Thoracic aorta (tissue), 2 donors: ENCODE measurements around the gene OSGIN1. TPM values are rescaled to one million over a fixed set of nuclear protein-coding genes. Genes with fewer than 3 reads are reported as not detected.

ENCODE experiments used
- ATAC-seq: fragments of 150-250 bp; one replicate; pipeline ENCODE4 v1.8.0; 2017; ENCODE audit warnings: low read depth; ENCODE audit not compliant: insufficient number of reproducible peaks, low FRiP score
- DNase-seq: peaks from one replicate; pipeline ENCODE4 v3.0.0-alpha.2; 2020; ENCODE audit warnings: low spot score
- H3K27ac ChIP-seq, 2 donors: fragments of 200-600 bp; sonication (generic); 1 replicate in 1 of 2; 2 replicates in 1 of 2; pipeline ENCODE4 v1.5.1; 2016; ENCODE audit warnings: mild to moderate bottlenecking in 2 of 2, moderate library complexity in 2 of 2
- H3K27me3 ChIP-seq: fragments of 200-600 bp; sonication (generic); replicated peaks from 2 replicates; pipeline ENCODE4 v1.6.0; 2016; ENCODE audit warnings: mild to moderate bottlenecking; ENCODE audit not compliant: insufficient read depth
- H3K36me3 ChIP-seq: fragments of 200-600 bp; sonication (generic); one replicate; pipeline ENCODE4 v1.5.1; 2016
- H3K4me1 ChIP-seq, 2 donors: fragments of 200-600 bp; sonication (generic); 1 replicate in 1 of 2; 2 replicates in 1 of 2; pipeline versions ENCODE4 v1.5.1 to v1.6.0; 2016; ENCODE audit warnings: low read depth in 2 of 2, mild to moderate bottlenecking in 1 of 2; ENCODE audit not compliant: control insufficient read depth in 1 of 2
- H3K4me3 ChIP-seq: fragments of 200-600 bp; sonication (generic); 2 replicates; pipeline ENCODE4 v1.5.1; 2016; ENCODE audit warnings: mild to moderate bottlenecking
- H3K9me3 ChIP-seq: fragments of 200-600 bp; sonication (generic); 2 replicates; pipeline ENCODE4 v1.5.1; 2016
- CTCF ChIP-seq: fragments of 200-600 bp; sonication (generic); IDR thresholded peaks from one replicate; pipeline ENCODE4 v1.5.1; 2019; ENCODE audit warnings: antibody characterized with exemption
- total RNA-seq, 2 donors: library from RNA; depleted of rRNA; stranded (reverse); fragments of >200 nt; gene quantifications; one replicate each; pipeline versions ENCODE4 v1.1.0 to v1.2.3, GENCODE V29; 2016

OSGIN1 gene
- total RNA-seq, 2 donors from 2014 or later: 3.7 to 16.2 TPM

GRCh38 chr16:83935005-83935857 lies 17.8 kb upstream of the OSGIN1 start:
- no peaks in the 10 kb centered on the region for H3K36me3 ChIP-seq
- H3K4me3 ChIP-seq: no peak overlapping the region
- H3K27me3 ChIP-seq: no peaks in the 10 kb centered on the region
- no peak for TF ChIP-seq CTCF
- DNase-seq (no peak), ATAC-seq (no peak)
- H3K4me1 ChIP-seq: no peaks in the 10 kb centered on the region
- H3K27ac ChIP-seq: no peak overlapping the region
- no peaks in the 10 kb centered on the region for H3K9me3 ChIP-seq

GRCh38 chr16:83935858-83936255 lies 17.2 kb upstream of the OSGIN1 start:
- no peaks in the 10 kb centered on the region for H3K4me1 ChIP-seq
- no peak overlapping the region for H3K4me3 ChIP-seq
- DNase-seq (no peak), ATAC-seq (no peak)
- no peaks in the 10 kb centered on the region for H3K9me3 ChIP-seq
- TF ChIP-seq CTCF: no peak
- H3K27me3 ChIP-seq: no peaks in the 10 kb centered on the region
- H3K36me3 ChIP-seq: no peaks in the 10 kb centered on the region
- no peak overlapping the region for H3K27ac ChIP-seq

DNA sequence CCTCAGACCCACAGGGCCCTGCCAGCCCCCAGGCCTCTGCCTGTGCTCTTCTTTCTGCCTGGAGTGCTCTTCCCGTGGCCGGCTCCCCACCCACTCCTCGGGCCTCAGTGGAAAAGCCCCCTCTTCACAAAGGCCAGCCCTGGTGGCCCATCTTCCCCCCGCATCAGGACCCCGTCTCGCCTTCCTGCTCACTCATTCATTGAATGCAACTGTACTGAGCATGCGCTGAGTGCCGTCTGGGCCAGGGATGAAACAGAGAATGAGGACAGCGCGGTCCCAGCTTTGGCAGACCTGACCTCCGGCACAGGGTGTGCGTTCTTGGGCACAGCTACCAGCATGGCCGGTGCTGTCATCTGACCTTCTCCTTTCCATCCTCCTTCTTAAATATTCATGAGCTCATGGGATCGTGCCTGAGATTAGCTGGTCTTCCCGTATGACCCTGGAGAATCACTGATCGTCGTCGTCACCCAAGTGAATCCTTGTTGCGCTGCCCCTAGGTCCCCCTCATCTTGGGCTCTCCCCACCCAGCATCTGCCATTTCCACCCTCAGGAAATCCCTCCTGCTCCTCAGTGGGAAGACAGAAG lies 16.4 kb upstream of the OSGIN1 start:
- ATAC-seq: no peak
- no peak for DNase-seq

DNA sequence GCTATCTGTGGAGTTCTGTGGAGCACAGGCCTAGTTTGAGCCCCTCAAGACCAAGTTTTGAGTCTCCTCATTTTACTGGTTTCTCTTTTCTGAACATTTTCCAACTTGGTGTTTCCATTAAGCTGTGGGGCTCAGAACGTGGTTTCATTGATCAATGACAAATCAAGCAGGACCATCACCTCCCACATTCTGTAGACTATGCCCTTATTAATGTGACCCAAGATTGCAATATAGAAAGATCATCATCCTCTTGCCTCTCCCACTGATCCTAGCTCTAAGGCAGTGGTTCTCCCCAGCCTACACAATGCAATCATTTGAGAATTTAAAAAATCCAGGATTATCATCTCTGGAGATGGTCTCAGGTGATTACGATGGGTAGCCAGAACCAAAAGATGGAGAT lies 15.8 kb upstream of the OSGIN1 start:
- ATAC-seq (no peak), DNase-seq (no peak)
- H3K4me3 ChIP-seq: no peak overlapping the region
- no peaks in the 10 kb centered on the region for H3K36me3 ChIP-seq
- H3K4me1 ChIP-seq: no peaks in the 10 kb centered on the region
- no peak overlapping the region for H3K27ac ChIP-seq
- TF ChIP-seq CTCF: no peak
- H3K27me3 ChIP-seq: no peaks in the 10 kb centered on the region
- H3K9me3 ChIP-seq: no peaks in the 10 kb centered on the region

More for the DNA sequence above, 16.4 kb upstream of the OSGIN1 start:
- H3K4me1 ChIP-seq: no peaks in the 10 kb centered on the region
- H3K36me3 ChIP-seq: no peaks in the 10 kb centered on the region
- TF ChIP-seq CTCF: no peak
- H3K9me3 ChIP-seq: no peaks in the 10 kb centered on the region
- H3K27ac ChIP-seq: no peak overlapping the region
- no peaks in the 10 kb centered on the region for H3K27me3 ChIP-seq
- no peak overlapping the region for H3K4me3 ChIP-seq
